DND-41 (cell line): ENCODE data around the gene PSMA8.

ENCODE experiments used
- EZH2 ChIP-seq: IDR thresholded peaks from 3 replicates; pipeline ENCODE4 v1.6.1; 2012; ENCODE audit warnings: borderline replicate concordance, low read depth, mild to moderate bottlenecking, moderate library complexity, low read length, inconsistent platforms; ENCODE audit not compliant: severe bottlenecking
- TF ChIP-seq, protein P1 (sequence below): IDR thresholded peaks from 2 replicates; pipeline ENCODE4 v1.5.1; 2012; ENCODE audit warnings: borderline replicate concordance, low read length, moderate library complexity, mild to moderate bottlenecking; ENCODE audit not compliant: poor library complexity, severe bottlenecking; ENCODE audit errors: extremely low read depth

DNA sequence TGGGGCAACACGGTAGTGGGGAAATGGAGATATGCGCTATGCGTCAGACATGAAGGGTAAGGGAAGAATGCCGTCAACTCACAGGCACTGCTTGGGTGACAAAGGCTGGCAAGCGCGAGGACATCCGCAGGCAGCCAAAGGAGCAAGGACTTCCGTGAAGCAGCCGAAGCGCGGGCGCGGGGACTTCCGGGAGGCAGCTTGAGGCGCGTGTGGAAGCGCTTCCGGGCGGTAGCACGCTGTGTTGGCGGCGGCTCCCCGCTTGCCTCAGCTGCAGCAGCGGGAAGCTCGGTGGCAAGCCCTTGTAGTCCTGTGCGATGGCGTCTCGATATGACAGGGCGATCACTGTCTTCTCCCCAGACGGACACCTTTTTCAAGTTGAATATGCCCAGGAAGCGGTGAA is at the start of gene PSMA8:
- TF ChIP-seq, protein P1, sequence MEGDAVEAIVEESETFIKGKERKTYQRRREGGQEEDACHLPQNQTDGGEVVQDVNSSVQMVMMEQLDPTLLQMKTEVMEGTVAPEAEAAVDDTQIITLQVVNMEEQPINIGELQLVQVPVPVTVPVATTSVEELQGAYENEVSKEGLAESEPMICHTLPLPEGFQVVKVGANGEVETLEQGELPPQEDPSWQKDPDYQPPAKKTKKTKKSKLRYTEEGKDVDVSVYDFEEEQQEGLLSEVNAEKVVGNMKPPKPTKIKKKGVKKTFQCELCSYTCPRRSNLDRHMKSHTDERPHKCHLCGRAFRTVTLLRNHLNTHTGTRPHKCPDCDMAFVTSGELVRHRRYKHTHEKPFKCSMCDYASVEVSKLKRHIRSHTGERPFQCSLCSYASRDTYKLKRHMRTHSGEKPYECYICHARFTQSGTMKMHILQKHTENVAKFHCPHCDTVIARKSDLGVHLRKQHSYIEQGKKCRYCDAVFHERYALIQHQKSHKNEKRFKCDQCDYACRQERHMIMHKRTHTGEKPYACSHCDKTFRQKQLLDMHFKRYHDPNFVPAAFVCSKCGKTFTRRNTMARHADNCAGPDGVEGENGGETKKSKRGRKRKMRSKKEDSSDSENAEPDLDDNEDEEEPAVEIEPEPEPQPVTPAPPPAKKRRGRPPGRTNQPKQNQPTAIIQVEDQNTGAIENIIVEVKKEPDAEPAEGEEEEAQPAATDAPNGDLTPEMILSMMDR: no peak
- TF ChIP-seq EZH2: no peak
